Activated CD8-positive, alpha-beta memory T cell treated with anti-CD3 and anti-CD28 coated beads for 48 hours (primary cell): ENCODE data around the gene LRP8.

Experiments
- DNase-seq, 3 experiments: peaks; one replicate each; pipeline ENCODE4 v3.0.0-alpha.2; 2020; ENCODE audit warnings: low read depth in 2 of 3, low spot score in 2 of 3

LRP8 gene

DNA sequence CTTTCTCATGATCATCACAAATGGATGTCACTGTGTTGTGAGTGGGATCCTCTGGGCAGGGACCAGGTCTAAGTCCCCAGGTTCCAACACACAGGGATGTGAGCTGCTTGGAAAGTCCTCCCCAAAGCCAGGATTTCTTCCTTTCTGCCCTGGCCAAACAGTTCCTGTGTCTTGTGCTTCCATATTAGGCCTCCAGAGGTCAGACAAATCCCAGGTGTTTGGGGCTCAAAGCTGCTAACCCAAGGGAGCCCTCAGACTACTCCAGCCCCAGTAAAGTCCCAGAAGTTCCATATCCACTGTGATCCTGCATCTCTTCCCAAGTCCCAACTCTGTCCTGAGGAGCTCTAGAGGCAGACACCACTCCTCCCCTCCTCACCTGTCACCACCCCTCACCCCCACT is 61.8 kb downstream of the LRP8 start:
- no peak for DNase-seq

GRCh38 chr1:53265581-53265980 is 62.3 kb downstream of the LRP8 start:
- DNase-seq = no peak

- DNase-seq = no peak
Observed at GRCh38 chr1:53264048-53264447, 63.8 kb downstream of the LRP8 start.

GRCh38 chr1:53262000-53262399 is 65.9 kb downstream of the LRP8 start:
- DNase-seq = no peak

DNA sequence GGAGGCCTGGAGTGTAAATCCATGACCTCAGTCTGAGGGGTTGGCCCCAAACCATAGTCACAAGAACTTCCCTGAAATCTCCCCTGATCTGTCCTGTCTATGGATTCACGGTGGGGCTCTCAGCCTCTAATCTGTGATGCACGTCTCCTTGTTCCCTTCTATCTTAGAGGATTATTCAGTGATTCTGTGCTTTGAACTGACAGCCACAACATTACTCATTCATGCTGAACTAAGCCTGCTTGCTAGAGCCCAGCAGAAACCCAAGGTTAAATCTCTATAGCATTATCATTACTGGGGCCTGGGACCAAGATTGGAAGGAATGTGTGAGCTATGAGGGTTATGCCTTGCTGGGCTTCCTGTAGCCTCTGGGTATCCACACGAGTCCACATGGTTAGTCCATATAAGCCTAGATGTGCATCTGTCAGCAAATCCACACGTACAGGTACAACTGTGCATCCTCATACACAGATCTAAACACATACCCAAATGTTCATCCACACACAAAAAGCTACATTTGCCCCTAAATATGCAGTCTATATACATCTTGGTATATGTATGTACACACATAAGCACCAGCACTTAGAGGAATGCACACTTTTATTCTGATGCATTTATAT is 67.1 kb downstream of the LRP8 start:
- no peak for DNase-seq

- no peak for DNase-seq
Observed at GRCh38 chr1:53259932-53260331, 67.9 kb downstream of the LRP8 start.

GRCh38 chr1:53258216-53258615 is 69.7 kb downstream of the LRP8 start:
- DNase-seq = no peak

GRCh38 chr1:53257454-53258081 is 70.3 kb downstream of the LRP8 start:
- DNase-seq = no peak

DNA sequence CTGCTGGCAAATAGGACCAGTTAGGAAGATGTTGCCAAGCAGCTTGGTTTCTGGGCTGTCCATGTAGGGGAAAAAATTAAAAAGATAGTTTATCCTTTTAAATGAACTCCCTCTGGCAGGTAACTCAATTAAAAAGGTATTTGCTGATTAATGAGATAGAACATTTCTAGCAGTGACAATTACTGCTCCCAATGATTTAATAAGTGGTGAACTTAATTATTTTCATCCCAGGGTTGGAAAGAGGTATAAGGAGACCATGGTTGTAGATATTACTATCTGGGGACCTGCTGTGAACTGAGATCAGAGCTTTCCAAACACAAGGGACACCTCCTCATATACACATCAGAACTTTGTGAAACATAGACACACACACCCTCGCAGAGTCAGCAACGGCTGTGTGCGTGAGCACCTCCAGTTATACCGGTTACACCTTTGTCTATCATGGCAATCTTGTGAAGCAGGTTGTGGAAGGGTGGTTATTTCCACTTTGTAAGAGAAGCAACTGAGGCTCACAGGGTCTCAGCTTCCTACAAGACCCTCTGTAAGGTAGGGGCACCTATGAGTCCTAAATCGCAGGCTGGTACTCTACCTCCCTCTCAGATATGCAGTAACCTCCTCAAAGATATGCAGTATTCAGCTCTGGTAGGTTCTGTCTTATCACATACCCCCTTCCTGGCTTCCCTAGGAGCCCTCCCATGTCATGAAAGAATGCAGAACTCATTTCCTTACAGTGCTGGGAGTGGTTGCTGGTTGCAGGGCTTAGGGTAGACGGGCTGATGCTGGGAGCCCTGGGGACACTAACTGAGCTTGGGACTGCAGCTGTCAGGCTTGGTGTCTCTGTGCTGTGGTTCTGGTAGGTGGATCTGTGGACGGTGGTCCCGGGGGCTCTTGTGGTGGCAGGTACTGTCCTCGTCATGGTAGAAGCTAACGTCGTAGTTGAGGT is 71.1 kb downstream of the LRP8 start:
- no peak for DNase-seq

DNA sequence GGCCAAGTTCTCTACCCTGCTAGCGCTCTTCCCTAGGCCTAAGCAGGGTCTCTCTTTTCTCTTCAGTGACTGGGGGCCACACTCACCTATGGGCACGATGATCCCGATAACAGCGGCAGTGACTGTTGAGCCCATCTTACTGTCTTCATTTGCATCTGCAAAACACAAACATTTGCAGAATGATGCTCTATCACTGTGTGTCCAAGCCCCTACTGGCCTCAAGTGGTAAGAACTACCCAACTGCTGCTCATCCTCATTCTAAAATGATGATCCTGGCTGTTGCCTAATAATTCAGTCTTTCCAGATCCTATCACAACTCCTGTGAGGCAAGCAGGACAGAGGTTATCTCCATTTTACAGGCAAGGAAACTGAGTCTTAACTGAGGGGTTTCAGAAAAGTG is 72.8 kb downstream of the LRP8 start:
- DNase-seq = no peak

DNA sequence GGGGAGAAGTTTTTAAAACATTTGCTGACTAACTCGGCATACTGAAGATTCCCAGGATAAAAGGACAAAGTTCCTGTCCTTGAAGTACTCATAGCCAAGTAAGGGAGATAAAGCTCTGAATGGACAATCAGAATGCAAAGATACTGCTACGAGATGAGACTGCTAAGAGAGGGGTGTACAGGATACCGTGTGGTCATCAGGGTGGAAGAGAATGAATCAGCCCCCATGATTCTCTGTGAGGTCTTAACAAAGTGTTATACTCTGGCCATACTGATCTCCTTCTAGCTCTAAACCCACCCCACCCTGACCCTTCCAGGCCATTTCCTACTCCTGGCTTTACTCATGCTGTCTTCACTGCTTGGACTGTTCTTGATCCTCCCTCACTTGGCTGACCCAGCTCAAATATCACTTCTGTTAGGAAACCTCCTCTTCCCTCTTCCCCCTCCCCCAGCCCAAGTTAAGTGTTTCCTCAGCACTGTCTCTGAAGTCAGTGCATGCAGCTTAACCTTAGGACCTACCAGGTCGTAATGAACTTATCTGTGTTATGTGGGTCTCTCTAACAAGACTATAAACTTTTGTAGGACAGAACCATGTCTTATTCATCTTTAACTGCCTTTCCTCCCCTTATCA is 73.7 kb downstream of the LRP8 start:
- DNase-seq = no peak

GRCh38 chr1:53250325-53250724 is 77.5 kb downstream of the LRP8 start:
- no peak for DNase-seq

DNA sequence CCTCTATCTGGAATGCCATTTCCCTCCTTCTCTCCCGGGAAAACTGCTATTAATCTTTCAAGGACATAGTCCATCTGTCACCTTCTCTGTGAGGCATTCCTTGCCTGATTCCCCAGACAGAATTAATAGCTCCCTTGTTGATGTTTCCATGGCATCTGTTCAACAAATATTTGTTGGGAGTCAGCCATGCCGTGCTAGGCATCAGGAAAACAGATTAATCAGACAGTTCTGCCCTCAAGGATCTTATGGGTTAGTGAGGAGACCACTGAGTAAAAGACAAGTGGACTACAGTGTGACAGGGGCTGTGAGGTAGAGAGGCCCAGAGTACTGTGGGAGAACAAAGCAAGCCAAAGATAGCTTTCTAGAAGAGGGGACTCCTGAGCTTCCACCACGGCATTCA is 78.2 kb downstream of the LRP8 start:
- DNase-seq = no peak

DNA sequence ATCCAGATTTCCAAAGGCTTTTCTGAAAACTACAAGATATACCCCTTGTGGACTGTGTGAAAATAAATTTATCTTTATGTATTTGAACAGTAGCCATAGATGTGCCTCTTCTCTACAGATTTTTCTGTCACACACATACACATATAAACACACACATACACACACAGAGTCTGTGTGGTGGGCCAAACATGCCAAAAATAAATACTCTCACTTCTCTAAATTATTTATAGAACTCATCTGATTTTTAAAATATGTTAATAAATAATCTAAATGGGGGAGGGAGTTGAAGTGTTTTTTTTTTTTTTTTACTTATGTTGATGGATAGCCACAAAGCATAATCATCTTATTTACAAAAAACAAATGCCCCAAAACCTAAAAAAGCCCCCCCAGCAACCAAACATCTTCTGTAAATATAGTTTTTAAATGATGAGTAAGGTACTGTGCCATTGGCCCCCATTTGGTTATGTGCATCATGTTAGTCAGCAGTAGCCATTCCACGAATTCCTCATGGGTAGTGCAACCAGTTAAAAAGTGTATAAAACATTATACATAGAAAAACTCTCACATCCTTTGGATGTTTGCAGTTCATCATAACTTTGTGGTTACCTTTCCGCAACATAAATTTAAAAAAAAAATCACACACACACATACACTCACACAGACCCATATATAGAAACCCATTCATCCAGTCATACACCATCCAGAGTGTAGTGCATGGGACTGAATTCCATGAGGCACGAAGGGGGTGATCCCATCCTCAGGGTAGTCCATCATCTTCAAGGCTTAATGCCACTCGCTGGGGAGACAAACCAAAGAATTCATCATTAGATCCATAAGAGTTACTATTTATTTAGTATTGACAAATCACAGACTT is 81.4 kb downstream of the LRP8 start:
- no peak for DNase-seq

DNA sequence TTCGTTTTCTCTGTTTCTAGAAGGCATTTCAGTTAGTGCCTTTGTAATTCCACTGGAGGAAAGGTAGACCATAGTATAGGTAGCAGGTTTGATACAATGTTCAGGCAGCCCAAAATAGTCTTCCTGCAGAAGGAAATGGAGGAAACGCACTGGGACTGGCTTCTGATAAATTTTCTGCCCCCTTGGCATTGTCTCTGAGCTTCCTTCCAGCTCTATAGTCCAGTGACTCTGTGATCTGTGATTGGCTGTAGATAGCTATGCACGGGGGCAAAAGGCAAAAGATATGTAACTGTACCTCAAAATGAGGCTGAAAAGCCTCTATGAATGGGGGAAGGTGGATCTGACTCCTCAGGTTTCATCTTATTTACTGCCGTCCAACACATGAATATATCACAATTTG is 83.7 kb downstream of the LRP8 start:
- no peak for DNase-seq

DNA sequence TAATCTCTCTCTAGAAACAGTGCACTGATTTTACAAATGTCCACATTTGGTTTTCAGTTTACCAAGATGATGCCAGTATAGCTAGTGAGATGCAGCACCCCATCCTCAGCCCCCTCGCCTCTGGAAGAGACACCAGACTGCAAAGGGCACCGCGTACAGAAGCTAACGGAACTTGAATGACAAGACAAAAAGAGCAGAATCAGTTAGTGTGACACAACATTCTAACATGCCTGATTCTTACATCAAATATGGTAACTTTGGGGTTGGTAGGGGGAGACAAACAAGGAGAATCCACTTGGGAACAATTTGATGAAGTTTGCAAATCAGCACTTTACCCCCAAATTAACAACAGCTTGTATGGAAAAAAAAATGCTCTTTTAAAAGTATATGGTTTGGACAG is 85.5 kb downstream of the LRP8 start:
- no peak for DNase-seq

DNA sequence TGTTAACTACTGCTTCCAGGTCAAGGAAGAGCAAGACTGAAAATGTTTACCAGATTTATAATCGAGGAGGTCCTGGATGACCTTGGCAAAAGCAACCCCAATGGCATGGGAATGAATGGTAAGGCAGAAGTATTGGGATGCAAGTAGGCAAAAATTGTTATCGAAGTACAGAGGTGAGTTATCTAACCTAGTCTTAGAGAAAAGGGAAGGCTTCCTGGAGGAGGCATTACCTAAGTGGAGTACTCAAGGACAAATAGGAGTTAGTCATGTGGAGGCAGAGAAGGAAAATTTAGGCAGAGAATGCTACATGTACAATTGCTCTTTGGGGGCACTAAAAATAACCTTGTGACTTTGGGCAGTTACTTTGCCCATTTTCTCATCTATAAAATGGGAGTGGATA is 86.0 kb downstream of the LRP8 start:
- no peak for DNase-seq

DNA sequence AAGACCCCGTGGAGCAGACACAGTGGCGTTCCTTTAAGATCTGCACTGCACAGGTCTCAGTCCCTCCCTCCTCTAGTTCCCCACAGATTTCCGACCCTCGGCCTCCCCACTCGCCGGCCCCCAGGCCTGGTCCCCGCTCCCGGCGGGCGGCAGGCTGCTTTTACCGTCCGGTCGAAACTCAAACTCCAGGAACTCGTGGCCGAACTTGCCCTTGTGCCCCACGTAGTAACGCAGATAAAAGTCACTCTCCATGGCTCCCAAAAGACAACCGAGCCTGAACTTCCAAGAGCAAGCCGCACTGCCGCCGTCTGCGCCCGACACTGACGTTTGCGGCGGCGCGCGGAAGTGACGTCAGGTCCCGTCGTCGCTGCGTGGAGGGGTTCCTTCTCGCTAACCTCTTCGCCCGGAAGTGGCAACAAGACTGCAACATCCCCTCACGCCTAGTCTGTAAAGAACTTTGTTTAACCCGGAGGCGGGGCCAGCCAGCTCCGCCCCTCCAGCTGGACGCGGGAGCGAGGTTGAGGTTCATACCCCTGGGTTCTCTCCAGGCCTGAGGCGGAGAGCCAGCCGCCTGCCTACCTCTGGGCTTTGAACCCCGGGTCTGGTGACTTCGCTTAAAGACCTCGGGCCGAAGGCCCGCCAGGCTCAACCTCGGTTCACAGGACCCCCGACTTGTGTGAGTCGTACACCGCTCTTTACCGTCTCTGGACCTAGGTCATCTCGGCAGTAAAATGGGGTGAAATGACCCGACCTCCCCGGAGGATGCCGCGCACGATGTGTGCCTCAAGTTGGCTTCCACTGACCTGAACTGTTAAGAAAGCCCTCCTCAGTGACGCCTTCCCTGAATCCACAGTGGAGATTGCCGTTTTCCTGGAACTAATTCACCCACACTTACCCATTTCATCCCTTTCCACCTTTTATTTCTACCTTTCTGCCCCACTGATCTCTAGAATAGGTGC is 89.4 kb downstream of the LRP8 start, which contains the start of gene MAGOH:
Gene MAGOH, minus strand, starts transcription at position 322 of the 959 bp plus-strand sequence. Its CDS starts 70 bp downstream, at position 252.
- peak; percentile 89 to 96 (median 95) for DNase-seq

DNA sequence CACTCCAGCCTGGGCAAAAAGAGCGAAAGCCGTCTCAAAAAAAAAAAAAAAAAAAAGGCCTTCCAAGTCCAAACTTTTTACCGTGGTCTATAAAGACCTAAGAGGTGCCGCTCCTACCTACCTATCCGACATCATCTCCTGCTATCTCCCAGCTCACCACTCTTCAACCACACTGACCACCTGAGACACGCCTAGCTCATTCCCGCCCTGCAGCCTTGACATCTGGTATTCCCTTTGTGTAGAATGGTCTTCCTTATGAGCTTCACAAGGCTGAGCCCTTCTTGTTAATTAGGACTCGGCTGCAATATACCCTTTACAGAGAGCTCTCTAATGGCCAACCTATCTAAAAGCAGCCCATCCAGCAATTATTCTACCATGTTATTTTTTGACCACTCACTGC is 90.2 kb downstream of the LRP8 start:
- DNase-seq = no peak

DNA sequence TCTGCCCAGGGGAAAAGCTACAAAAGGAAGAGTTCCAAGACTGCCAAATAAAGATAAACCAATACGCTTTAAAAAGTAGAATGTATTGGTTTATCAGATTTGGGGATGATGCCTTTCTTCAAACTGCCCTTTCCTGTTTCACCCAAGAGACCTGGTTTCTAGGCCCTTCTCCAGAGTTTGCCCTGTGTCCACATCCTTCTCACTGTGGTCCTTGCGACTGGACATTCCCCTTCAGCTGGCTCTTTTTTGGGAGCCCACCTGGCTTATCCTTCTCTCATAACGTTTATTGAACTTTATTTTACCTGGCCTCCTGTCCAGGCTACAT is 106.9 kb downstream of the LRP8 start:
- DNase-seq = no peak
